SK-N-SH (cell line): ENCODE measurements around the gene KLHDC9. TPM values are rescaled to one million over a fixed set of nuclear protein-coding genes. Genes with fewer than 3 reads are reported as not detected.

Experiments used
- CTCF ChIA-PET: fragments of 300-600, 350-600 bp; formaldehyde crosslinking; extraction: SDS; loops from one replicate; lab custom pipeline; 2021; lab: Yijun Ruan, JAX
- POLR2A ChIA-PET: fragments of 350-600 bp; sonication (Branson Sonifier 250); formaldehyde crosslinking; extraction: SDS; loops from one replicate; lab custom pipeline; 2020; ENCODE audit warnings: antibody characterized with exemption, inconsistent platforms; lab: Yijun Ruan, JAX
- DNase-seq: peaks from one replicate; pipeline ENCODE4 v3.0.0; 2012
- H2AFZ ChIP-seq: fragments of 200-600 bp; sonication (generic); 2 replicates; pipeline ENCODE4 v1.8.1; 2016; ENCODE audit warnings: antibody characterized with exemption, mild to moderate bottlenecking, low read depth
- H3F3A ChIP-seq: fragments of 200-600 bp; sonication (generic); replicated peaks from 2 replicates; pipeline ENCODE3; 2016; ENCODE audit warnings: antibody characterized with exemption, mild to moderate bottlenecking; ENCODE audit not compliant: insufficient read depth
- H3K27ac ChIP-seq, 2 experiments: fragments of 200-500 bp in 1 of 2; fragments of 200-600 bp in 1 of 2; sonication (Bioruptor generic) in 1 of 2; sonication (generic), shearing (Covaris generic) in 1 of 2; 2 replicates each; pipeline versions ENCODE4 v1.5.1 to v1.6.1; 2014 to 2016; ENCODE audit warnings: low read depth in 2 of 2, inconsistent platforms in 1 of 2, low read length in 1 of 2, mild to moderate bottlenecking in 1 of 2, mixed read lengths in 1 of 2
- H3K27me3 ChIP-seq: fragments of 200-600 bp; sonication (generic), shearing (Covaris generic); 2 replicates; pipeline ENCODE4 v1.6.1; 2016; ENCODE audit warnings: mixed run types; ENCODE audit not compliant: insufficient read depth
- H3K36me3 ChIP-seq, 2 experiments: fragments of 200-500 bp in 1 of 2; fragments of 200-600 bp in 1 of 2; sonication (Bioruptor generic) in 1 of 2; sonication (generic) in 1 of 2; replicated peaks in 1 of 2; 2 replicates each; pipeline versions ENCODE3 to v1.5.1; 2014 to 2016; ENCODE audit warnings: low read length in 1 of 2, mild to moderate bottlenecking in 1 of 2; ENCODE audit not compliant: insufficient read depth in 2 of 2, control insufficient read depth in 1 of 2
- H3K4me1 ChIP-seq, 2 experiments: fragments of 200-500 bp in 1 of 2; fragments of 200-600 bp in 1 of 2; sonication (Bioruptor generic) in 1 of 2; sonication (generic), shearing (Covaris generic) in 1 of 2; 2 replicates each; pipeline versions ENCODE4 v1.5.1 to v1.6.1; 2014 to 2016; ENCODE audit warnings: low read depth in 1 of 2, low read length in 1 of 2, mixed run types in 1 of 2; ENCODE audit not compliant: insufficient read depth in 2 of 2, control insufficient read depth in 1 of 2
- H3K4me2 ChIP-seq: fragments of 200-600 bp; sonication (generic), shearing (Covaris generic); 2 replicates; pipeline ENCODE4 v1.6.1; 2017; ENCODE audit warnings: mixed run types
- H3K4me3 ChIP-seq, 2 experiments: fragments of 200-500 bp in 1 of 2; fragments of 200-600 bp in 1 of 2; sonication (Bioruptor generic) in 1 of 2; sonication (generic), shearing (Covaris generic) in 1 of 2; 2 replicates each; pipeline versions ENCODE4 v1.5.1 to v1.8.1; 2014 to 2016; ENCODE audit warnings: low read depth in 2 of 2, inconsistent platforms in 1 of 2, low read length in 1 of 2, mild to moderate bottlenecking in 1 of 2, mixed read lengths in 1 of 2, moderate library complexity in 1 of 2
- H3K79me2 ChIP-seq: fragments of 200-600 bp; sonication (generic); 2 replicates; pipeline ENCODE4 v1.8.1; 2017; ENCODE audit warnings: mild to moderate bottlenecking; ENCODE audit not compliant: insufficient read depth
- H3K9ac ChIP-seq: fragments of 200-600 bp; sonication (generic); 2 replicates; pipeline ENCODE4 v1.6.1; 2017; ENCODE audit warnings: mixed run types
- H3K9me2 ChIP-seq: fragments of 200-600 bp; sonication (generic); 2 replicates; pipeline ENCODE4 v1.6.1; 2017; ENCODE audit warnings: mixed run types
- H3K9me3 ChIP-seq: fragments of 200-600 bp; sonication (generic); 2 replicates; pipeline ENCODE4 v1.6.1; 2017; ENCODE audit warnings: mixed run types, mild to moderate bottlenecking, moderate library complexity
- H4K20me1 ChIP-seq: fragments of 200-600 bp; sonication (generic); 2 replicates; pipeline ENCODE4 v1.6.1; 2017; ENCODE audit warnings: mild to moderate bottlenecking, mixed run types; ENCODE audit not compliant: insufficient read depth
- CHD2 ChIP-seq: fragments of 150-350 bp; IDR thresholded peaks from 2 replicates; pipeline ENCODE4 v1.6.1; 2018; ENCODE audit warnings: low read length; ENCODE audit not compliant: partially characterized antibody
- ELF1 ChIP-seq: IDR thresholded peaks from 2 replicates; pipeline ENCODE4 v1.4.0; 2012
- EZH2phosphoT487 ChIP-seq: fragments of 200-600 bp; sonication (generic); IDR thresholded peaks from 2 replicates; pipeline ENCODE4 v1.6.1; 2017; ENCODE audit warnings: low read depth, mixed run types, mild to moderate bottlenecking, antibody characterized with exemption, moderate library complexity, borderline replicate concordance
- FOXJ3 ChIP-seq: sonication (generic); formaldehyde crosslinking; IDR thresholded peaks from 2 replicates; pipeline ENCODE4 v1.5.1; 2020; ENCODE audit warnings: mild to moderate bottlenecking, missing genetic modification reagents
- FOXM1 ChIP-seq: IDR thresholded peaks from 2 replicates; pipeline ENCODE4 v1.4.0; 2012; ENCODE audit warnings: low read depth, mild to moderate bottlenecking
- GABPA ChIP-seq: IDR thresholded peaks from 2 replicates; pipeline ENCODE4 v1.4.0; 2012; ENCODE audit warnings: low read depth, mild to moderate bottlenecking
- GATA2 ChIP-seq: sonication (generic); formaldehyde crosslinking; IDR thresholded peaks from 2 replicates; pipeline ENCODE4 v1.5.0; 2020; ENCODE audit warnings: mild to moderate bottlenecking, missing genetic modification reagents
- MEF2A ChIP-seq: IDR thresholded peaks from 2 replicates; pipeline ENCODE4 v1.4.0; 2012; ENCODE audit warnings: low read depth, borderline replicate concordance
- MXI1 ChIP-seq: IDR thresholded peaks from 2 replicates; pipeline ENCODE4 v1.6.1; 2012; ENCODE audit warnings: mild to moderate bottlenecking, low read depth, low read length, improper control_type of control experiment
- NFIC ChIP-seq: IDR thresholded peaks from 2 replicates; pipeline ENCODE4 v1.4.0; 2012; ENCODE audit warnings: borderline replicate concordance
- NRF1 ChIP-seq: IDR thresholded peaks from 2 replicates; pipeline ENCODE4 v1.6.1; 2012; ENCODE audit warnings: low read depth, mild to moderate bottlenecking, low read length
- RAD21 ChIP-seq: IDR thresholded peaks from 2 replicates; pipeline ENCODE4 v1.6.1; 2012; ENCODE audit warnings: mild to moderate bottlenecking, low read length
- SIN3A ChIP-seq: IDR thresholded peaks from 2 replicates; pipeline ENCODE4 v1.6.1; 2012; ENCODE audit warnings: low read depth, mild to moderate bottlenecking, low read length, moderate library complexity, borderline replicate concordance
- TEAD4 ChIP-seq: IDR thresholded peaks from 2 replicates; pipeline ENCODE4 v1.4.0; 2012; ENCODE audit warnings: mild to moderate bottlenecking, borderline replicate concordance; ENCODE audit not compliant: insufficient read depth
- WGBS: methylation state at CpG from one replicate; pipeline ENCODE4 v1.1.6; 2017; ENCODE audit warnings: low lambda C conversion rate; 5-methylcytosine and 5-hydroxymethylcytosine counted together
- polyA plus RNA-seq, 3 experiments: library from polyadenylated mRNA; depleted of rRNA; stranded (reverse); fragments of >200 nt; gene quantifications; 2 replicates each; pipeline ENCODE4 v1.2.3, GENCODE V29; 2012
- TF ChIP-seq, protein P1 (sequence below): fragments of 200-600 bp; sonication (generic); IDR thresholded peaks from 2 replicates; pipeline ENCODE4 v1.6.1; 2017; ENCODE audit warnings: antibody characterized with exemption, mild to moderate bottlenecking, moderate library complexity
- TF ChIP-seq, protein P2 (sequence below): IDR thresholded peaks from 2 replicates; pipeline ENCODE4 v1.4.0; 2012; ENCODE audit warnings: low read depth, borderline replicate concordance
- TF ChIP-seq, protein P3 (sequence below): IDR thresholded peaks from 2 replicates; pipeline ENCODE4 v1.4.0; 2012; ENCODE audit warnings: low read depth
- TF ChIP-seq, protein P4 (sequence below): IDR thresholded peaks from 2 replicates; pipeline ENCODE4 v1.4.0; 2012; ENCODE audit warnings: low read depth, borderline replicate concordance
- TF ChIP-seq, protein P5 (sequence below): IDR thresholded peaks from 2 replicates; pipeline ENCODE4 v1.6.1; 2012; ENCODE audit warnings: mild to moderate bottlenecking, low read depth, low read length, moderate library complexity

Gene KLHDC9
- polyA plus RNA-seq, 1 of the 3 experiments (the other 2 are of a cell fraction), result 4.7 TPM

DNA sequence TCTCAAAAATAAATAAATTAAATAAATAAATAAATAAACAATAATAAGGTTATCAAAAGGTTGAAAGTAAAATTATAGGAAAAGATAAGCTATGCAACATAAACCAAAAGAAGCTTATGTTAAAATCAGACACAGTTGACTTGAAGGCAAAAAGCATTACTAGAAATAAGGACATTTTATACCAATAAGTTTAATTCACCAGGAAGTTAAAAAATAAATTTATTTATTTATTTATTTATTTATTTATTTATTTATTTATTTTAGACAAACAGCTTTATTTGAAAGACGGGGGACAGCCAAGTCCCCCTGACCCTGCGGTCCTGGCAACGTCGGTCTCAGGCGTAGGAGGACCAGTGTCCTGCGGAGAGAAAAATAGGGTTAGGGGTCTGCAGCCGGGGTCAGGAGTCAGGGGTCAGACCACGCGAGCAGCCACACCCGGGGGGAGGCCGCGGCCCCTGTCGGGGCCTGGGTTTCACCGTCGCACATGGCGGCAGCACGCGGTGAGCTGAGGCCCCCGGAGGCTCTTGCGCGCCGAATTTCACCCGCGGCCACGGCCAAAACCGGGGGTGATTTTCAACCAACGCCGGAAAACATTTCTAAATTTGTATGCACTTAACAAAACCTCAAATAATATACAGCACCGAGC is 42.7 kb downstream of the KLHDC9 start:
- Histone ChIP-seq H4K20me1 (no peaks in the 10 kb centered on the region), H3F3A (peaks cover 9% of the 10 kb centered on the region), H3K4me1 (no peaks in the 10 kb centered on the region), H3K9me3 (no peaks in the 10 kb centered on the region), H3K9me2 (no peaks in the 10 kb centered on the region), H3K4me3 (no peak overlapping the region), H3K79me2 (no peaks in the 10 kb centered on the region), H2AFZ (no peak overlapping the region), H3K9ac (no peak overlapping the region), H3K27ac (no peak overlapping the region), H3K27me3 (no peaks in the 10 kb centered on the region), H3K36me3 (no peaks in the 10 kb centered on the region), H3K4me2 (no peak overlapping the region)
- TF ChIP-seq GABPA, result no peak
- TF ChIP-seq TEAD4, result no peak
- TF ChIP-seq ELF1, result no peak
- no peak for TF ChIP-seq CHD2
- TF ChIP-seq GATA2, result no peak
- TF ChIP-seq, protein P1, sequence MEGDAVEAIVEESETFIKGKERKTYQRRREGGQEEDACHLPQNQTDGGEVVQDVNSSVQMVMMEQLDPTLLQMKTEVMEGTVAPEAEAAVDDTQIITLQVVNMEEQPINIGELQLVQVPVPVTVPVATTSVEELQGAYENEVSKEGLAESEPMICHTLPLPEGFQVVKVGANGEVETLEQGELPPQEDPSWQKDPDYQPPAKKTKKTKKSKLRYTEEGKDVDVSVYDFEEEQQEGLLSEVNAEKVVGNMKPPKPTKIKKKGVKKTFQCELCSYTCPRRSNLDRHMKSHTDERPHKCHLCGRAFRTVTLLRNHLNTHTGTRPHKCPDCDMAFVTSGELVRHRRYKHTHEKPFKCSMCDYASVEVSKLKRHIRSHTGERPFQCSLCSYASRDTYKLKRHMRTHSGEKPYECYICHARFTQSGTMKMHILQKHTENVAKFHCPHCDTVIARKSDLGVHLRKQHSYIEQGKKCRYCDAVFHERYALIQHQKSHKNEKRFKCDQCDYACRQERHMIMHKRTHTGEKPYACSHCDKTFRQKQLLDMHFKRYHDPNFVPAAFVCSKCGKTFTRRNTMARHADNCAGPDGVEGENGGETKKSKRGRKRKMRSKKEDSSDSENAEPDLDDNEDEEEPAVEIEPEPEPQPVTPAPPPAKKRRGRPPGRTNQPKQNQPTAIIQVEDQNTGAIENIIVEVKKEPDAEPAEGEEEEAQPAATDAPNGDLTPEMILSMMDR, result no peak
- TF ChIP-seq, protein P2, sequence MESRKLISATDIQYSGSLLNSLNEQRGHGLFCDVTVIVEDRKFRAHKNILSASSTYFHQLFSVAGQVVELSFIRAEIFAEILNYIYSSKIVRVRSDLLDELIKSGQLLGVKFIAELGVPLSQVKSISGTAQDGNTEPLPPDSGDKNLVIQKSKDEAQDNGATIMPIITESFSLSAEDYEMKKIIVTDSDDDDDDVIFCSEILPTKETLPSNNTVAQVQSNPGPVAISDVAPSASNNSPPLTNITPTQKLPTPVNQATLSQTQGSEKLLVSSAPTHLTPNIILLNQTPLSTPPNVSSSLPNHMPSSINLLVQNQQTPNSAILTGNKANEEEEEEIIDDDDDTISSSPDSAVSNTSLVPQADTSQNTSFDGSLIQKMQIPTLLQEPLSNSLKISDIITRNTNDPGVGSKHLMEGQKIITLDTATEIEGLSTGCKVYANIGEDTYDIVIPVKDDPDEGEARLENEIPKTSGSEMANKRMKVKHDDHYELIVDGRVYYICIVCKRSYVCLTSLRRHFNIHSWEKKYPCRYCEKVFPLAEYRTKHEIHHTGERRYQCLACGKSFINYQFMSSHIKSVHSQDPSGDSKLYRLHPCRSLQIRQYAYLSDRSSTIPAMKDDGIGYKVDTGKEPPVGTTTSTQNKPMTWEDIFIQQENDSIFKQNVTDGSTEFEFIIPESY, result no peak
- TF ChIP-seq NFIC, result no peak
- no peak for TF ChIP-seq SIN3A
- TF ChIP-seq EZH2phosphoT487, result no peak
- no peak for TF ChIP-seq MXI1
- no peak for TF ChIP-seq NRF1
- TF ChIP-seq, protein P3, sequence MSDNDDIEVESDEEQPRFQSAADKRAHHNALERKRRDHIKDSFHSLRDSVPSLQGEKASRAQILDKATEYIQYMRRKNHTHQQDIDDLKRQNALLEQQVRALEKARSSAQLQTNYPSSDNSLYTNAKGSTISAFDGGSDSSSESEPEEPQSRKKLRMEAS, result no peak
- TF ChIP-seq, protein P4, sequence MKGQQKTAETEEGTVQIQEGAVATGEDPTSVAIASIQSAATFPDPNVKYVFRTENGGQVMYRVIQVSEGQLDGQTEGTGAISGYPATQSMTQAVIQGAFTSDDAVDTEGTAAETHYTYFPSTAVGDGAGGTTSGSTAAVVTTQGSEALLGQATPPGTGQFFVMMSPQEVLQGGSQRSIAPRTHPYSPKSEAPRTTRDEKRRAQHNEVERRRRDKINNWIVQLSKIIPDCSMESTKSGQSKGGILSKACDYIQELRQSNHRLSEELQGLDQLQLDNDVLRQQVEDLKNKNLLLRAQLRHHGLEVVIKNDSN, result no peak
- TF ChIP-seq FOXM1, result no peak
- no peak for TF ChIP-seq RAD21
- TF ChIP-seq FOXJ3, result no peak
- no peak for TF ChIP-seq MEF2A
- TF ChIP-seq, protein P5, sequence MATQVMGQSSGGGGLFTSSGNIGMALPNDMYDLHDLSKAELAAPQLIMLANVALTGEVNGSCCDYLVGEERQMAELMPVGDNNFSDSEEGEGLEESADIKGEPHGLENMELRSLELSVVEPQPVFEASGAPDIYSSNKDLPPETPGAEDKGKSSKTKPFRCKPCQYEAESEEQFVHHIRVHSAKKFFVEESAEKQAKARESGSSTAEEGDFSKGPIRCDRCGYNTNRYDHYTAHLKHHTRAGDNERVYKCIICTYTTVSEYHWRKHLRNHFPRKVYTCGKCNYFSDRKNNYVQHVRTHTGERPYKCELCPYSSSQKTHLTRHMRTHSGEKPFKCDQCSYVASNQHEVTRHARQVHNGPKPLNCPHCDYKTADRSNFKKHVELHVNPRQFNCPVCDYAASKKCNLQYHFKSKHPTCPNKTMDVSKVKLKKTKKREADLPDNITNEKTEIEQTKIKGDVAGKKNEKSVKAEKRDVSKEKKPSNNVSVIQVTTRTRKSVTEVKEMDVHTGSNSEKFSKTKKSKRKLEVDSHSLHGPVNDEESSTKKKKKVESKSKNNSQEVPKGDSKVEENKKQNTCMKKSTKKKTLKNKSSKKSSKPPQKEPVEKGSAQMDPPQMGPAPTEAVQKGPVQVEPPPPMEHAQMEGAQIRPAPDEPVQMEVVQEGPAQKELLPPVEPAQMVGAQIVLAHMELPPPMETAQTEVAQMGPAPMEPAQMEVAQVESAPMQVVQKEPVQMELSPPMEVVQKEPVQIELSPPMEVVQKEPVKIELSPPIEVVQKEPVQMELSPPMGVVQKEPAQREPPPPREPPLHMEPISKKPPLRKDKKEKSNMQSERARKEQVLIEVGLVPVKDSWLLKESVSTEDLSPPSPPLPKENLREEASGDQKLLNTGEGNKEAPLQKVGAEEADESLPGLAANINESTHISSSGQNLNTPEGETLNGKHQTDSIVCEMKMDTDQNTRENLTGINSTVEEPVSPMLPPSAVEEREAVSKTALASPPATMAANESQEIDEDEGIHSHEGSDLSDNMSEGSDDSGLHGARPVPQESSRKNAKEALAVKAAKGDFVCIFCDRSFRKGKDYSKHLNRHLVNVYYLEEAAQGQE, result no peak
- DNase-seq, result no peak
- CTCF ChIA-PET, result interaction anchor here (0.9 to 1.3 kb wide), 6 partner anchors 11 to 53 kb away, joined by 3 to 5 read pairs (median 4); partner anchors contain the start of genes PPOX and UFC1
- POLR2A ChIA-PET, result interaction anchor here (0.8 kb wide), 1 partner anchor 19 kb away, joined by 5 read pairs; no protein-coding TSS in a partner anchor
- 97% methylated on average over 19 of the region's 29 CpGs for WGBS
